Panc1 (cell line): ENCODE measurements around the gene HCFC1. TPM values are rescaled to one million over a fixed set of nuclear protein-coding genes. Genes with fewer than 3 reads are reported as not detected.
A peak's percentile ranks its signal among the peaks of the same experiment; 100 is the strongest.

ENCODE experiments used
- ATAC-seq: fragments of 200-7000 bp; cut with Tn5 transposase; 2 replicates; pipeline ENCODE4 v1.9.1; 2020; ENCODE audit warnings: mild to moderate bottlenecking, moderate library complexity
- BruUV-seq: library from RNA; stranded (reverse); fragments of 400-500 nt; replicated peaks from 2 replicates; lab custom pipeline; 2021; lab: Mats Ljungman, UMichigan
- CTCF ChIA-PET: fragments of 300-600 bp; sonication (Branson Sonifier 250); formaldehyde crosslinking; loops from one replicate; lab custom pipeline; 2022; ENCODE audit warnings: antibody characterized with exemption; lab: Charles Lee
- POLR2A ChIA-PET: fragments of 300-600 bp; sonication (Branson Sonifier 250); formaldehyde crosslinking; loops from one replicate; lab custom pipeline; 2022; ENCODE audit warnings: antibody characterized with exemption; lab: Charles Lee
- DNase-seq: peaks from one replicate; pipeline ENCODE4 v3.0.0-alpha.2; 2010; ENCODE audit warnings: low read depth, low spot score
- H3K27ac ChIP-seq: 2 replicates; pipeline ENCODE4 v1.5.1; 2011; ENCODE audit warnings: mild to moderate bottlenecking, low read length, inconsistent platforms
- H3K27me3 ChIP-seq: fragments of 200-500 bp; sonication (Bioruptor generic); 2 replicates; pipeline ENCODE4 v1.6.0; 2014; ENCODE audit warnings: low read length, inconsistent platforms; ENCODE audit not compliant: control insufficient read depth, insufficient read depth
- H3K36me3 ChIP-seq: fragments of 200-500 bp; sonication (Bioruptor generic); 2 replicates; pipeline ENCODE4 v1.5.1; 2014; ENCODE audit warnings: inconsistent platforms, mild to moderate bottlenecking, low read length, moderate library complexity; ENCODE audit not compliant: control insufficient read depth, insufficient read depth
- H3K4me1 ChIP-seq: 2 replicates; pipeline ENCODE4 v1.5.1; 2011; ENCODE audit warnings: inconsistent platforms, mild to moderate bottlenecking, low read length, moderate library complexity; ENCODE audit not compliant: control insufficient read depth, insufficient read depth
- H3K4me3 ChIP-seq, 2 experiments: 2 replicates each; pipeline ENCODE4 v1.5.1; 2011 to 2012; ENCODE audit warnings: low read depth in 2 of 2, low read length in 2 of 2, mild to moderate bottlenecking in 2 of 2, inconsistent platforms in 1 of 2, moderate library complexity in 1 of 2
- H3K9me3 ChIP-seq: fragments of 200-500 bp; sonication (Bioruptor generic); 2 replicates; pipeline ENCODE4 v1.5.1; 2014; ENCODE audit warnings: low read depth, mild to moderate bottlenecking, inconsistent platforms, low read length, moderate library complexity; ENCODE audit not compliant: control insufficient read depth, insufficient read depth
- CTCF ChIP-seq: fragments of 450-650 bp; IDR thresholded peaks from 2 replicates; pipeline ENCODE4 v1.5.1; 2017; ENCODE audit warnings: mild to moderate bottlenecking
- POLR2AphosphoS5 ChIP-seq: IDR thresholded peaks from 2 replicates; pipeline ENCODE4 v1.6.1; 2012; ENCODE audit warnings: mild to moderate bottlenecking, low read depth, low read length, moderate library complexity
- SIN3A ChIP-seq: IDR thresholded peaks from 2 replicates; pipeline ENCODE4 v1.6.1; 2012; ENCODE audit warnings: low read depth, mild to moderate bottlenecking, low read length, moderate library complexity, borderline replicate concordance; ENCODE audit not compliant: insufficient read depth
- TCF7L2 ChIP-seq: IDR thresholded peaks from 2 replicates; pipeline ENCODE4 v1.6.1; 2011; ENCODE audit warnings: mild to moderate bottlenecking, low read depth, low read length, inconsistent platforms
- in situ Hi-C: cut with HindIII; loops from 2 replicates; pipeline ENCODE4 v1.10.0; 2016; ENCODE audit warnings: low sequenced_read_pairs, low pct_unique_long_range_greater_than_20kb
- intact Hi-C: fragments of 100-400 bp; cut with micrococcal nuclease; formaldehyde crosslinking; loops from one replicate; pipeline ENCODE4 v1.10.0; 2022; ENCODE audit not compliant: unreplicated experiment
- total RNA-seq: library from RNA; stranded (reverse); gene quantifications from one replicate; pipeline ENCODE4 v1.2.1, GENCODE V29; 2021; ENCODE audit not compliant: unreplicated experiment
- TF ChIP-seq, protein P1 (sequence below), 2 experiments: IDR thresholded peaks; 2 replicates each; pipeline ENCODE4 v1.6.1; 2011 to 2012; ENCODE audit warnings: low read depth in 2 of 2, control low read depth in 1 of 2, low read length in 1 of 2, mild to moderate bottlenecking in 1 of 2, moderate library complexity in 1 of 2; ENCODE audit not compliant: insufficient read depth in 1 of 2

HCFC1 gene
- total RNA-seq, 1 experiment from 2014 or later, result 113 TPM

DNA sequence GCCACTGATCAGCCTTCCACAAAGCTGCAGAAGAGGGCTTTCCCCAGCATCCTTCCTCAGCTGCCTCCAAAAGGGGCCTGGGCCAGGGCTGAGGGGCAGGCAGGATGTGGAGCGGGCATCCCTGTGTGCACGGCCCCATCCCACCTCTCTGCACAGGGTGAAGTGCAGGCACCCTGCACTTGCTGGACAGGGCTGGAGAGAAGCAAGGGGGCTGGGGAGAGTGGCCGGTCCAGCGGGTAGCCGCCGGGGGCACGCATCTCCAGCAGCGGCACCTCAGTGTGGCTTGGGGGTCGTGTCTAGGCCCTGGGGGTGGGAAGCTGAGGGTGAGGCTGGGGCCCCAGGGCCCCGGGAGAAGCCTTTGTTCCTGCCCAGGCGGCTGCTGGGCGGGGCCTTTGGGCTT lies 64.2 kb downstream of the HCFC1 start:
- H3K9me3 ChIP-seq, result no peaks in the 10 kb centered on the region
- intact Hi-C loops, result no loop called here
- in situ Hi-C loops, result no loop called here
- no peak for DNase-seq
- no peaks in the 10 kb centered on the region for H3K27me3 ChIP-seq
- TF ChIP-seq SIN3A, result no peak
- TF ChIP-seq TCF7L2, result no peak
- no peak for TF ChIP-seq CTCF
- TF ChIP-seq, protein P1, sequence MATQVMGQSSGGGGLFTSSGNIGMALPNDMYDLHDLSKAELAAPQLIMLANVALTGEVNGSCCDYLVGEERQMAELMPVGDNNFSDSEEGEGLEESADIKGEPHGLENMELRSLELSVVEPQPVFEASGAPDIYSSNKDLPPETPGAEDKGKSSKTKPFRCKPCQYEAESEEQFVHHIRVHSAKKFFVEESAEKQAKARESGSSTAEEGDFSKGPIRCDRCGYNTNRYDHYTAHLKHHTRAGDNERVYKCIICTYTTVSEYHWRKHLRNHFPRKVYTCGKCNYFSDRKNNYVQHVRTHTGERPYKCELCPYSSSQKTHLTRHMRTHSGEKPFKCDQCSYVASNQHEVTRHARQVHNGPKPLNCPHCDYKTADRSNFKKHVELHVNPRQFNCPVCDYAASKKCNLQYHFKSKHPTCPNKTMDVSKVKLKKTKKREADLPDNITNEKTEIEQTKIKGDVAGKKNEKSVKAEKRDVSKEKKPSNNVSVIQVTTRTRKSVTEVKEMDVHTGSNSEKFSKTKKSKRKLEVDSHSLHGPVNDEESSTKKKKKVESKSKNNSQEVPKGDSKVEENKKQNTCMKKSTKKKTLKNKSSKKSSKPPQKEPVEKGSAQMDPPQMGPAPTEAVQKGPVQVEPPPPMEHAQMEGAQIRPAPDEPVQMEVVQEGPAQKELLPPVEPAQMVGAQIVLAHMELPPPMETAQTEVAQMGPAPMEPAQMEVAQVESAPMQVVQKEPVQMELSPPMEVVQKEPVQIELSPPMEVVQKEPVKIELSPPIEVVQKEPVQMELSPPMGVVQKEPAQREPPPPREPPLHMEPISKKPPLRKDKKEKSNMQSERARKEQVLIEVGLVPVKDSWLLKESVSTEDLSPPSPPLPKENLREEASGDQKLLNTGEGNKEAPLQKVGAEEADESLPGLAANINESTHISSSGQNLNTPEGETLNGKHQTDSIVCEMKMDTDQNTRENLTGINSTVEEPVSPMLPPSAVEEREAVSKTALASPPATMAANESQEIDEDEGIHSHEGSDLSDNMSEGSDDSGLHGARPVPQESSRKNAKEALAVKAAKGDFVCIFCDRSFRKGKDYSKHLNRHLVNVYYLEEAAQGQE (IDR thresholded peaks at IDR 0.05; ENCODE audit: insufficient read depth in 1 of 2, low read depth in 2 of 2, low read length in 1 of 2), result no peak
- no peak for TF ChIP-seq POLR2AphosphoS5
- ChIA-PET POLR2A (no interaction called here), CTCF (interaction anchor here (0.9 to 1.0 kb wide), 2 partner anchors 13 to 16 kb away, joined by 3 read pairs; no protein-coding TSS in a partner anchor)
- BruUV-seq, result no TSS peak
- H3K4me3 ChIP-seq, result no peak overlapping the region
- peaks cover 33% of the 10 kb centered on the region for H3K4me1 ChIP-seq
- no peaks in the 10 kb centered on the region for H3K36me3 ChIP-seq
- H3K27ac ChIP-seq, result no peak overlapping the region; the same call in 1 of the 2 replicates
- ATAC-seq, result no peak

GRCh38 chrX:153906126-153906917 lies 65.3 kb downstream of the HCFC1 start:
- in situ Hi-C loops (no loop called here), intact Hi-C loops (no loop called here)
- Histone ChIP-seq H3K27me3 (no peaks in the 10 kb centered on the region), H3K36me3 (no peaks in the 10 kb centered on the region), H3K4me1 (peaks cover 44% of the 10 kb centered on the region), H3K4me3 (no peak overlapping the region), H3K9me3 (no peaks in the 10 kb centered on the region), H3K27ac (peak overlapping the region; percentile 39; the same call in 1 of the 2 replicates)
- TF ChIP-seq, protein P1 (IDR thresholded peaks at IDR 0.05; ENCODE audit: insufficient read depth in 1 of 2, low read depth in 2 of 2, low read length in 1 of 2), result no peak
- TF ChIP-seq POLR2AphosphoS5, result no peak; the same call in 1 of the 2 replicates
- no peak for TF ChIP-seq CTCF
- no peak for TF ChIP-seq TCF7L2
- no peak for TF ChIP-seq SIN3A
- BruUV-seq, result no TSS peak
- POLR2A ChIA-PET, result no interaction called here
- no peak for DNase-seq
- CTCF ChIA-PET, result interaction anchor here (0.7 to 0.9 kb wide), 2 partner anchors 14 to 17 kb away, joined by 3 read pairs; no protein-coding TSS in a partner anchor
- ATAC-seq, result no peak
